ENCODE results near the gene MAP3K3.

Gene MAP3K3

GRCh38 chr17:63621684-63622573 is at the start of gene MAP3K3:
TSS of gene MAP3K3 (plus strand) at chr17:63622417. CDS start at chr17:63622760, 343 bp downstream.
- DNase-seq (ENCODE audit: low spot score) = peak; percentile 100

DNA sequence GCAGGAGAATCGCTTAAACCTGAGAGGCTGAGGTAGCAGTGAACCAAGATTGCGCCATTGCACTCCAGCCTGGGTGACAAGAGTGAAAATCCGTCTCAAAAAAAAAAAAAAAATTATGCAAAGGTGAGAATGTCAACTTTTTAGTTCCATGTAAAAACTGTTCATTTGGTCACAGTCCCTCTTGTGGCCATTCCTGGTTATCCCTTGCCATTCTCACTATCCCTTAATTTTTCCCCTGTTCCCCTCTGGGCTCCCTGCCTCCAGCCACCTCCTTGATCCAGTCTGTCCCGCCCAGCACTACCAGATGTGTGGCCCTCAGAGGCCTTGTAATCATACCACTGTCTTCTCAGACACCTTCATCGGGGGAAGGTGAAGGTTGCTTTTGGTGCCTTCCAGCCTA is 48.6 kb upstream of the MAP3K3 start:
- DNase-seq (ENCODE audit: low spot score) = no peak

GRCh38 chr17:63578027-63578768 is 44.0 kb upstream of the MAP3K3 start:
- no peak for DNase-seq (ENCODE audit: low spot score)

GRCh38 chr17:63578769-63579111 is 43.5 kb upstream of the MAP3K3 start:
- DNase-seq (ENCODE audit: low spot score) = no peak

- DNase-seq (ENCODE audit: low spot score) = no peak
Observed at GRCh38 chr17:63579633-63580032, 42.6 kb upstream of the MAP3K3 start.

GRCh38 chr17:63587770-63588169 is 34.4 kb upstream of the MAP3K3 start:
- no peak for DNase-seq (ENCODE audit: low spot score)

DNA sequence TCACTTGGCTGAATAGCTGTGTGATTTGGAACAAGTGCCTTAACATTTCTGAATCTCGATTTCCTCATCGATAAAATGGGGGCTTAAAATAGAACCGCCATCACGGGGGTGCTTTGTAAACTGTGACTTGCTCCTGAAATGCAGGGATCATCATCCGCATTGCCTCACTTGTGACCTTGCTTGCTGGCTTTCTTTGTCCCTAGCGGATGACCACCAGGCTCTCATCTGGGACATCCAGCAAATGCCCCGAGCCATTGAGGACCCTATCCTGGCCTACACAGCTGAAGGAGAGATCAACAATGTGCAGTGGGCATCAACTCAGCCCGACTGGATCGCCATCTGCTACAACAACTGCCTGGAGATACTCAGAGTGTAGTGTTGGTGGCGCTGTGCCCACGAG is 33.4 kb upstream of the MAP3K3 start:
- no peak for DNase-seq (ENCODE audit: low spot score)

- DNase-seq (ENCODE audit: low spot score) = no peak
Observed at GRCh38 chr17:63589646-63590045, 32.6 kb upstream of the MAP3K3 start.

DNA sequence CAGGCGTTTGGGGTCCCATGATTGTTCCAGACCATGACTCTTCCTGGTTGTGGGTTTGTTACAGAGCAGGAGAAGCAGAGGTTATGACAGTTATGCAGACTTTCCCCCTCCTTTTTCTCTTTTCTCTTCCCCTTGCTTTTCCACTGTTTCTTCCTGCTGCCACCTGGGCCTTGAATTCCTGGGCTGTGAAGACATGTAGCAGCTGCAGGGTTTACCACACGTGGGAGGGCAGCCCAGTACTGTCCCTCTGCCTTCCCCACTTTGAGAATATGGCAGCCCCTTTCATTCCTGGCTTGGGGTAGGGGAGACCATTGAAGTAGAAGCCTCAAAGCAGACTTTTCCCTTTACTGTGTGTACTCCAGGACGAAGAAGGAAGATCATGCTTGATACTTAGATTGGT is 29.4 kb upstream of the MAP3K3 start:
- no peak for DNase-seq (ENCODE audit: low spot score)

DNA sequence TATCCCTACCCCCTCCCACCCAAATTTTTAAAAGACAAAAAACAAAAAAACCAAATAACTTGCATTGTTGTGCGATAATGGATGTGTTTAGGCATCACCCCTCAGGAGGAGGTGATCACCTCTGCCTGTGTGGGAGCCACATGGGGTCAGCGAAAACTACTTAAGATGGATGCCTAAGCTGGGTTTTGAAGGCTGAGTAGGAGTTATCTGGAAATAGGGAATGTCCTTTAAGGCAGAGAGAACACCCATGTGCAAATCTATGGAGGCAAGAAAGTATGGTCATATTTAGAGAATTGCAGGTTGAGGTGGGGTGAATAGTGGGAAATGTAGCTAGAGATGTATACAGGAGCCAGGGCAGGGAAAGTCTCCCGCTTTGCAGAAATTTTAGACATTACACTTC is 27.1 kb upstream of the MAP3K3 start:
- DNase-seq (ENCODE audit: low spot score) = no peak

DNA sequence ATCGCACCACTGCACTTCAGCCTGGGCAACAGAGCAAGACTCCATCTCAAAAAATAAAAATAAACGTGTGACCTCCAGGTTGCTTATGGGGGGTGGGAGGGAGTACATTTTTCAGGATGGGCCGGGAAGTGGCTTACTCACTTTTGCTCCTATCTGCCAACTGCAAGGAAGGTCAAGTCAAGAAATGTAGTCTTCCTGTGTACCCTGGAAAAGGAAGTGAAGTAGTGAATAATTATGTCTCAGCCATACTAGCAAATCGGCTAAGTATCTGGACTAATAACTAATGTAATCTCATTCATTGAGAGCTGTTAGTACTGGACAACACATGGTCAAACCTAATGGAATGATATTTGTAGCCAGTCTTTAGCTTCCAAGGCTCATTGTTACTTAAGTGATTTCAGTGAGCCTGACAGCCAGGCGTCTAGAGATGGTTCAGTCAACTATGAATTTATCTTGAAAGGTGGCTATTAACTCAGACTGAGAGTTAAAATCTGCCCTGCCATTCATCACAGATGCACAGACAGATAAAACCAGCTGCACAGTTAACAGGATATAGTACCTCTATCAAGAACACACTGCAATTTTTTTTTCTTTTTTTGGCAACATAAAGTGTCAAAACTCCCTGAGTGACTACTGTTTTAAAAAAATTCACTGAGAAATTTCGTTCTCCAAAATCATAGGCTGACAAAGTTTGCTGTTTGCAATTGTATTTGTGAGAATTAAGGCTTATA is 25.2 kb upstream of the MAP3K3 start:
- peak; percentile 54 for DNase-seq (ENCODE audit: low spot score)

GRCh38 chr17:63598281-63598680 is 23.9 kb upstream of the MAP3K3 start:
- peak; percentile 53 for DNase-seq (ENCODE audit: low spot score)

DNA sequence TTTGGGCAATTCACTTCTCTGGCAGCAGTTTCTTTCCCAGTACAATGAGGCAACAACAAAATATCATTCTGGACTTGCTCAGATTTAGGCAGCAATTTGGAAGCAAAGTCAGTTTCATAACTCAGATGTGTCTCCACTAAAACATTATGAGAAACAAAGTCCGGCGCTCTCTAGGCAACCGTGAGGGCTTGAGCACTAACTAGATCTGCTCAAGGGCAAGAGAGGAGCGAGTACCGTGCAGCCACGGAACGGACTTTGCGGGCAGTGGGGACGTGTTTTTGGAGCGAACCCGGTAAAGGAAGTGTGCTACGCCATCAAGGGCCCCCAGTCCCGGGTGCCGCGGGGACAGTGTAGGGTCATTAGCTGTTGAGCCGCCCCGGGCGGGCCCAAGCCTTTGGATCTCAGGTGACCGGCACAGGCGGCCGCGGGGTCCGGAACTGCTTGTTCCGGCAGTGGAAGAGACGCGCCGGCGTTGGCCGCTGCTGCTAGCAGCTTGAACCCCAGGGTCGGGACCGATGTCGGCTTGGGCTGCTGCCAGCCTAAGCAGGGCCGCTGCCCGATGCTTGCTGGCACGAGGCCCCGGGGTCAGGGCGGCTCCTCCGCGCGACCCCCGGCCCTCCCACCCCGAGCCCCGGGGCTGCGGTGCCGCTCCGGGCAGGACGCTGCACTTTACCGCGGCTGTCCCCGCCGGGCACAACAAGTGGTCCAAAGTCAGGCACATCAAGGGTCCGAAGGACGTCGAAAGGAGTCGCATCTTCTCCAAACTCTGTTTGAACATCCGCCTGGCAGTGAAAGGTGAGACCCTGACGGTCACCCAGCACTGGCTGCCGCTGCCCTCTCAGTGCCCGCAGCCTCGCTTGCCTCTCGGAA is 21.4 kb upstream of the MAP3K3 start, which contains the start of gene TACO1:
Gene TACO1 (plus strand): TSS at position 327 of the 870 bp plus-strand sequence. CDS start 189 bp downstream, at position 516.
- peak; percentile 85 for DNase-seq (ENCODE audit: low spot score)

DNA sequence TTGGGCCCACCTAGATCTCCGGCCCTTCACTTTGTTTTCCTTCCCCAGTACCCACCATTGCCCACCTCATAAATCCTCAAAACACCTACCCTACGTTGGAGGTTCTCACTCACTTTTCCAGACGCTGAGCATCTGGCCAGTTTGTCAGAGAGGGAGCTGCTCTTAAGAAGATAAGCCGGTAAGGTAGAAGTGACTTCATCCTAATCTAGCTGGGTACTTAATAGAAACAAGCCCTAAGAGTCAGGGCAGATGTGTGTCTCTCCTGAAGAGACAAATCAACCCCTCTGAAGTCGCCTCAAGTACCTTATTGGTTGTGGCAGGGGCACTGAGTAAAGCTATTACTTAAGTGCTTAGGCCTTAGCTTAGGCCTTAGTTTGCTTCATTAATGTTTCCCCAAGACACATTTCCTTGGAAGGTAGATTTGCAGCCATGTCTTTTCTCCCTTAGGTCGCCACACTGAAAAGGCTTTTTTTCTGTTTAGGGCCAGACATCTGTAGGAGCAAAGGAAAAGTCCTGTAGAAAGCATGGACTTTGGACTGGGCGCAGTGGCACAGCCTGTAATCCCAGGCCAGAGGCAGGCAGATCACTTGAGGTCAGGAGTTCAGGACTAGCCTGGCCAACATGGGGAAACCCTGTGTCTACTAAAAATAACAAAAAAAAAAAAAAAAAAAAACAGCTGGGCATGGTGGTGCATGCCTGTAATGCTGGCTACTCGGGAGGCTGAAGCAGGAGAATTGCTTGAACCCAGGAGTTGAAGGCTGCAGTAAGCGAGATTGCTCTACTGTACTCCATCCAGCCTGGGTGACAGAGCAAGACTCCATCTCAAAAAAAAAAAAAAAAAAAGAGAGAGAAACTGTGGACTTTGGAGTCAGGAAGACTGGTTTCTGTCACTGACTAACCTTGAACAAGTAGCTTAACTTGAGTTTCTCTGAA is 20.5 kb upstream of the MAP3K3 start:
- no peak for DNase-seq (ENCODE audit: low spot score)

DNA sequence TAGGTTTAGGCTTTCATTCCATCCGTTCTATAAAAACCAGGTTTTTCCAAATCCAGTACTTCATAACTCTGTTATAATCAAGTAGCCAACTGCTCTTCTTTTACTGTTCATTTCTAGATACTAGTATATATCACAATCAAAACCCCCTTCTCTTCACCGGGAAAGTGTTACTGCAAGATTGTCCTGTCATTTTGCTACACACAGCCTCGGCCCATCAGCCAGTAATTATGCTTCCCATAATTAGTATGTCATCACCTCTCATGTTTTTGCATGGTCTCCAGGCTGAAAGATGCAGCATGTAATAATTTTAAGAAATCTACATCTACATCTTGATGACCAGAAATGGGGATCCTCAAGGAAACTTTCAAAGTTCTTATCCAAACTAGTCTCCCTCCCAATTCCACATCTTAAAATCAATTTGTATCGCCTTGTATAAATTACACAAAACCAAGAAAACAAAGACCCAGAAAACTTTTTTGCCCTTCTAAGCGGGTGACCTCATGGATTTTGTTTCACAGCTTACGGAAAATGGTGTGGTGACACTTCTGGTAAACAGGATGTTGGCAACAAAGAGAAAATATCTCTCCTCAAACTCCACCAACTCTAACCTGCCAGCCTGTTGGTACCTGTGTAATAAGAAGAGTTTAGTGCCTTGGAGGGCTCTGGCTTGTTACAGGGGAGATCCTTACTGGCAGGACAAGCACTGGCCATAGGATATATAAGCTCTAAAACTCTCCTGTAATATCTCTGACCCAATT is 12.2 kb upstream of the MAP3K3 start:
- peak; percentile 51 for DNase-seq (ENCODE audit: low spot score)

DNA sequence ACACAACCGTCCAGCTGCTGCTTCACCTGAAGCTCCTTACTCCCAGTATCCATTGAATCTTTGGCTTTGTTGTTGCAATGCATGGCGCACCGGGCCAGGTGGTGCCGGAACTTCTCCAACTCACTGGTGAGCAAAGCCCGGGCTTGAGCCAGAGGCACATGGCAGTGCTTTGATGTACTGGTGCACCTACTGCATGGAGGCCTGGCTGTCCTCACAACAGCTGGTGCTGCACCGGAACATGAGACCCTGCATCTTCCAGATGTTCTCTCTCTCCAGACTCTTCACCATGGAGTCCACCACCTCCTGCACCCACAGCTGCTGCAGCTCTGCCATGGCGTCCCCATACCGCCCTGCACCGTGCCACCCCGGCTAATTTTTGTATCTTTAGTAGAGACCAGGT is 11.4 kb upstream of the MAP3K3 start:
- DNase-seq (ENCODE audit: low spot score) = no peak

- DNase-seq (ENCODE audit: low spot score) = peak; percentile 74
Observed at GRCh38 chr17:63611354-63611753, 10.9 kb upstream of the MAP3K3 start.

- no peak for DNase-seq (ENCODE audit: low spot score)
Observed at GRCh38 chr17:63613663-63614062, 8.6 kb upstream of the MAP3K3 start.

DNA sequence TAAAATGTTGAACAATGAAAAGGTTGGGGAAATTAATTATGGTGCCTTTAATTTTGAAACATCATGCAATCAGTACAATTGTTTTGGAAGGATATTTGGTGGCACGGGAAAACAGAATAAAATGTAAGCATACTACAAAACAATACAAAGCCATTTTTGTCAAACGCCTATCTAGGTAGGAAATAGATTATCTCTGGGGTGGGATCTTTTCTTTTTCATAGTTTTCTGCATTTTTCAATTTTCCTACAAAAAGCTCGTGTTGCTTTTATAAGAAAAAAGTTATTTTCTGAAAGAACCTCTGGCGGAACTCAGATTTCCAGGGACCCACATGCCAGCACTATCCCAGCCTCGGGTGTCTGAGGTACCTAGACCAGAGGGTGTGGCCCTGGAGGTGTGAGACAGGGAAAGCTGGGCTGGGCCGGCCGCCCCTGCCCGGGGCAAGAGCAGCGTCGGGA is 961 bp upstream of the MAP3K3 start:
- no peak for DNase-seq (ENCODE audit: low spot score)
